ENCODE measurements around the gene CCDC60. TPM values are rescaled to one million over a fixed set of nuclear protein-coding genes. Genes with fewer than 3 reads are reported as not detected.

The CCDC60 gene
- polyA plus RNA-seq, 3 donors, result 0.12 to 0.16 TPM; not detected in 1

- DNase-seq (ENCODE audit: extremely low read depth in 1 of 11, low read depth in 9 of 11, low spot score in 4 of 11), result peak in 4 of 11 donors; percentile 6 to 26 (median 12)
Observed at GRCh38 chr12:119419381-119419780, 84.9 kb downstream of the CCDC60 start.

GRCh38 chr12:119423285-119423684, 88.8 kb downstream of the CCDC60 start:
- DNase-seq (ENCODE audit: extremely low read depth in 1 of 11, low read depth in 9 of 11, low spot score in 4 of 11), result no peak

- DNase-seq (ENCODE audit: extremely low read depth in 1 of 11, low read depth in 9 of 11, low spot score in 4 of 11), result no peak
Observed at GRCh38 chr12:119425623-119426022, 91.1 kb downstream of the CCDC60 start.

GRCh38 chr12:119431151-119431550, 96.6 kb downstream of the CCDC60 start:
- no peak for DNase-seq (ENCODE audit: extremely low read depth in 1 of 11, low read depth in 9 of 11, low spot score in 4 of 11)

GRCh38 chr12:119432949-119433348, 98.4 kb downstream of the CCDC60 start:
- peak in 4 of 11 donors; percentile 3 to 37 (median 10) for DNase-seq (ENCODE audit: extremely low read depth in 1 of 11, low read depth in 9 of 11, low spot score in 4 of 11)

- no peak for DNase-seq (ENCODE audit: extremely low read depth in 1 of 11, low read depth in 9 of 11, low spot score in 4 of 11)
Observed at GRCh38 chr12:119440803-119441360, 106.4 kb downstream of the CCDC60 start.

- peak in 6 of 11 donors; percentile 6 to 15 (median 8) for DNase-seq (ENCODE audit: extremely low read depth in 1 of 11, low read depth in 9 of 11, low spot score in 4 of 11)
Observed at GRCh38 chr12:119444462-119445044, 110.0 kb downstream of the CCDC60 start.

- DNase-seq (ENCODE audit: extremely low read depth in 1 of 11, low read depth in 9 of 11, low spot score in 4 of 11), result no peak
Observed at GRCh38 chr12:119446459-119446858, 111.9 kb downstream of the CCDC60 start.

- no peak for DNase-seq (ENCODE audit: extremely low read depth in 1 of 11, low read depth in 9 of 11, low spot score in 4 of 11)
Observed at GRCh38 chr12:119447126-119447525, 112.6 kb downstream of the CCDC60 start.

GRCh38 chr12:119447618-119448017, 113.1 kb downstream of the CCDC60 start:
- DNase-seq (ENCODE audit: extremely low read depth in 1 of 11, low read depth in 9 of 11, low spot score in 4 of 11), result no peak

- no peak for DNase-seq (ENCODE audit: extremely low read depth in 1 of 11, low read depth in 9 of 11, low spot score in 4 of 11)
Observed at GRCh38 chr12:119448611-119449131, 114.1 kb downstream of the CCDC60 start.

- DNase-seq (ENCODE audit: extremely low read depth in 1 of 11, low read depth in 9 of 11, low spot score in 4 of 11), result no peak
Observed at GRCh38 chr12:119450771-119451170, 116.2 kb downstream of the CCDC60 start.

- no peak for DNase-seq (ENCODE audit: extremely low read depth in 1 of 11, low read depth in 9 of 11, low spot score in 4 of 11)
Observed at GRCh38 chr12:119456824-119457223, 122.3 kb downstream of the CCDC60 start.

- DNase-seq (ENCODE audit: extremely low read depth in 1 of 11, low read depth in 9 of 11, low spot score in 4 of 11), result no peak
Observed at GRCh38 chr12:119457271-119457670, 122.7 kb downstream of the CCDC60 start.

GRCh38 chr12:119459481-119459880, 125.0 kb downstream of the CCDC60 start:
- DNase-seq (ENCODE audit: extremely low read depth in 1 of 11, low read depth in 9 of 11, low spot score in 4 of 11), result no peak

GRCh38 chr12:119460876-119461275, 126.3 kb downstream of the CCDC60 start:
- DNase-seq (ENCODE audit: extremely low read depth in 1 of 11, low read depth in 9 of 11, low spot score in 4 of 11), result no peak

GRCh38 chr12:119461636-119462214, 127.2 kb downstream of the CCDC60 start:
- no peak for DNase-seq (ENCODE audit: extremely low read depth in 1 of 11, low read depth in 9 of 11, low spot score in 4 of 11)

GRCh38 chr12:119463211-119463926, 128.8 kb downstream of the CCDC60 start:
- DNase-seq (ENCODE audit: extremely low read depth in 1 of 11, low read depth in 9 of 11, low spot score in 4 of 11), result no peak

GRCh38 chr12:119468296-119468695, 133.8 kb downstream of the CCDC60 start:
- DNase-seq (ENCODE audit: extremely low read depth in 1 of 11, low read depth in 9 of 11, low spot score in 4 of 11), result no peak

- DNase-seq (ENCODE audit: extremely low read depth in 1 of 11, low read depth in 9 of 11, low spot score in 4 of 11), result no peak
Observed at GRCh38 chr12:119475650-119476049, 141.1 kb downstream of the CCDC60 start.
